ENCODE results near the gene PTCD1. TPM values are rescaled to one million over a fixed set of nuclear protein-coding genes. Genes with fewer than 3 reads are reported as not detected.

Gene PTCD1
- total and polyA plus RNA-seq, 7 donors = 2.7 to 9.2 (median 5.0) TPM

DNA sequence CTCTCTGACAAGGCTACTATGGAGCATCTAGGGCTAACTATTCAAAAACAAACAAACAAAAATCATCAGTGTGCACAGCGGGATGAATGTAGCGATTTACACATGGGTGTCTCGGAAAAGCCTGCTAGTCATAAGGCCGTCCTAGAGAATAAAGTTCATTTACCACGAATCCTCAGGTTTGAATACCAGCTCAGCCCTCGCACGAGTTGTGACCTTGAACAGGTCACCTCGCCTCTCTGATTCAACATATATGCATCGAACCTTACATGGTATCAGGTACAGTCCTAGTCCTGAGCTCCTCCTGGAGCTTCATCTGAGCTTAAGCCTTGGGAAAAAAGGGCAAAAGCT lies 26.8 kb upstream of the PTCD1 start:
- ATAC-seq (peak; percentile 12 to 36 (median 22)), DNase-seq (no peak)
- peak overlapping the region; percentile 96 for H3K27ac ChIP-seq
- TF ChIP-seq, protein P1, sequence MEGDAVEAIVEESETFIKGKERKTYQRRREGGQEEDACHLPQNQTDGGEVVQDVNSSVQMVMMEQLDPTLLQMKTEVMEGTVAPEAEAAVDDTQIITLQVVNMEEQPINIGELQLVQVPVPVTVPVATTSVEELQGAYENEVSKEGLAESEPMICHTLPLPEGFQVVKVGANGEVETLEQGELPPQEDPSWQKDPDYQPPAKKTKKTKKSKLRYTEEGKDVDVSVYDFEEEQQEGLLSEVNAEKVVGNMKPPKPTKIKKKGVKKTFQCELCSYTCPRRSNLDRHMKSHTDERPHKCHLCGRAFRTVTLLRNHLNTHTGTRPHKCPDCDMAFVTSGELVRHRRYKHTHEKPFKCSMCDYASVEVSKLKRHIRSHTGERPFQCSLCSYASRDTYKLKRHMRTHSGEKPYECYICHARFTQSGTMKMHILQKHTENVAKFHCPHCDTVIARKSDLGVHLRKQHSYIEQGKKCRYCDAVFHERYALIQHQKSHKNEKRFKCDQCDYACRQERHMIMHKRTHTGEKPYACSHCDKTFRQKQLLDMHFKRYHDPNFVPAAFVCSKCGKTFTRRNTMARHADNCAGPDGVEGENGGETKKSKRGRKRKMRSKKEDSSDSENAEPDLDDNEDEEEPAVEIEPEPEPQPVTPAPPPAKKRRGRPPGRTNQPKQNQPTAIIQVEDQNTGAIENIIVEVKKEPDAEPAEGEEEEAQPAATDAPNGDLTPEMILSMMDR (IDR thresholded peaks at IDR 0.05) = no peak
- H3K36me3 ChIP-seq (ENCODE audit: insufficient read depth in 1 of 2, low read depth in 1 of 2) = peaks cover 0 to 21% of the 10 kb centered on the region in 2 donors
- H3K9me3 ChIP-seq = no peaks in the 10 kb centered on the region
- peaks cover 36% of the 10 kb centered on the region for H3K4me1 ChIP-seq
- 4 to 7% (median 5%) methylated on average over 9 of the region's 9 CpGs for WGBS, 3 donors
- intact Hi-C loops (cut with DNase I) = loop anchor here in 1 of 2 donors (5.0 kb wide), 1 partner anchor 37 kb away; the partner anchor contains the start of genes ZKSCAN5 and ZNF394
- no peaks in the 10 kb centered on the region for H3K27me3 ChIP-seq (ENCODE audit: insufficient read depth in 3 of 3, low read length in 2 of 3)
- peak overlapping the region; percentile 99 for H3K4me3 ChIP-seq

DNA sequence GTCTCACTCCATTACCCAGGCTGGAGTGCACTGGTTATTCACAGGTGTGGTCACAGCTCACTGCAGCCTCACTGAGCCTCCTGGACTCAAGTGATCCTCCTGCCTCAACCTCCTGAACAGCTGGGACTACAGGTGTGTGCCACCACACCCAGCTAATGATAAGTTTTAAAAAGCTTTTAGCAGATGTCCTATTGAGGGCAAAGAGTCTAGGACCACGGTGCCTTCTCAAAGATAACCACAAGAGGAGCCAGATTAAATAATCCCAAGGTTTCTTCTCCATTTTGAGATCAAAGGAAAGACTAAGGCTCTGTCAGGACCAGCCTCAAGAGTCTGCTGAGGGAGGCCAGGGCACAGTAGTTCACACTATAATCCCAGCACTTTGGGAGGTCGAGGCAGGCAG lies 22.6 kb upstream of the PTCD1 start:
- Histone ChIP-seq H3K4me3 (no peak overlapping the region), H3K36me3 (ENCODE audit: insufficient read depth in 1 of 2, low read depth in 1 of 2) (peaks cover 3 to 62% of the 10 kb centered on the region in 2 donors), H3K27me3 (ENCODE audit: insufficient read depth in 3 of 3, low read length in 2 of 3) (no peaks in the 10 kb centered on the region), H3K9me3 (no peaks in the 10 kb centered on the region), H3K4me1 (peaks cover 36% of the 10 kb centered on the region), H3K27ac (no peak overlapping the region)
- ATAC-seq = no peak
- no peak for DNase-seq
- intact Hi-C loops (cut with DNase I) = no loop called here
- WGBS, 3 donors = 86 to 96% (median 89%) methylated on average over 2 of the region's 2 CpGs
- TF ChIP-seq, protein P1 (IDR thresholded peaks at IDR 0.05) = no peak

DNA sequence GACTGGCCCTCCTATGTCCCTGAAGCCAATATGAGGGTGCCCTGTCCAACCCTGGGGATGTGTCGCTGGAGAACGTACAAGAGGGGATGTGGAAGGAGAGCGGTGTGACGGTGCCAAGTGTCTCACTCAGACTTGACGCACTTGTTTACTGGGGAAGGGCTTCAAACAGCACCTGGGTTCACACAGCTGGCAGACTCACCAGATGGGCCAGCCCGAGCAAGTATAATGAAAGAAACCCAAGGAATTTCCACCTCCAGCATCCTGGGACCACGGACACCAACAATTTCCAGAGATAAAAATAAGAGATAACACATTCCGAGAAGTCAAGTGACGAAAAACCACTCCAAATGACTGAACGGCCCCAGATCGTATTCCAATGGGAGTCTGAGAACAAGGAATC lies 22.1 kb upstream of the PTCD1 start:
- ATAC-seq (no peak), DNase-seq (no peak)
- Histone ChIP-seq H3K36me3 (ENCODE audit: insufficient read depth in 1 of 2, low read depth in 1 of 2) (peaks cover 3 to 68% of the 10 kb centered on the region in 2 donors), H3K27me3 (ENCODE audit: insufficient read depth in 3 of 3, low read length in 2 of 3) (no peaks in the 10 kb centered on the region), H3K9me3 (no peaks in the 10 kb centered on the region), H3K27ac (no peak overlapping the region), H3K4me1 (peaks cover 36% of the 10 kb centered on the region), H3K4me3 (no peak overlapping the region)
- TF ChIP-seq, protein P1 (IDR thresholded peaks at IDR 0.05) = no peak
- intact Hi-C loops (cut with DNase I) = no loop called here
- WGBS, 3 donors = 72 to 75% (median 73%) methylated on average over 11 of the region's 11 CpGs

- 84 to 89% (median 85%) methylated on average over 8 of the region's 8 CpGs for WGBS, 3 donors
- Histone ChIP-seq H3K4me3 (no peak overlapping the region), H3K27ac (no peak overlapping the region), H3K27me3 (ENCODE audit: insufficient read depth in 3 of 3, low read length in 2 of 3) (no peaks in the 10 kb centered on the region), H3K4me1 (peaks cover 23% of the 10 kb centered on the region), H3K9me3 (no peaks in the 10 kb centered on the region), H3K36me3 (ENCODE audit: insufficient read depth in 1 of 2, low read depth in 1 of 2) (peaks cover 3 to 80% of the 10 kb centered on the region in 2 donors)
- DNase-seq (peak in 1 of 2 donors; percentile 44), ATAC-seq (peak in 2 of 4 donors; percentile 38)
- TF ChIP-seq, protein P1 (IDR thresholded peaks at IDR 0.05) = peak; percentile 13
- intact Hi-C loops (cut with DNase I) = no loop called here
These were observed 20.5 kb upstream of the PTCD1 start for GRCh38 chr7:99459087-99459486.
